HEK293 (cell line): ENCODE measurements around the gene PCNX4.

Source experiments
- HOXD13 ChIP-seq: sonication (generic); formaldehyde crosslinking; IDR thresholded peaks from 2 replicates; pipeline ENCODE4 v1.8.0; 2022; ENCODE audit warnings: missing genetic modification reagents, borderline replicate concordance
- REPIN1 ChIP-seq: fragments of 450-650 bp; formaldehyde crosslinking; IDR thresholded peaks from 2 replicates; pipeline ENCODE4 v1.5.1; 2017; ENCODE audit warnings: missing biosample characterization, missing genetic modification characterization, low read depth
- YY1 ChIP-seq: fragments of 450-650 bp; formaldehyde crosslinking; IDR thresholded peaks from 2 replicates; pipeline ENCODE4 v1.5.1; 2018; ENCODE audit warnings: missing biosample characterization, missing genetic modification characterization
- ZNF132 ChIP-seq: fragments of 450-650 bp; formaldehyde crosslinking; IDR thresholded peaks from 2 replicates; pipeline ENCODE4 v1.5.1; 2017; ENCODE audit warnings: missing biosample characterization, missing genetic modification characterization, borderline replicate concordance
- ZNF174 ChIP-seq: fragments of 450-650 bp; formaldehyde crosslinking; IDR thresholded peaks from 2 replicates; pipeline ENCODE4 v1.5.0; 2017; ENCODE audit warnings: missing biosample characterization, mild to moderate bottlenecking, missing genetic modification characterization
- ZNF266 ChIP-seq: fragments of 450-650 bp; formaldehyde crosslinking; IDR thresholded peaks from 2 replicates; pipeline ENCODE4 v1.5.1; 2016; ENCODE audit warnings: missing biosample characterization, missing genetic modification characterization, low read depth
- ZNF561 ChIP-seq: fragments of 450-650 bp; IDR thresholded peaks from 2 replicates; pipeline ENCODE4 v1.5.1; 2018; ENCODE audit warnings: missing biosample characterization, missing genetic modification characterization, borderline replicate concordance
- TF ChIP-seq, protein P1 (sequence below): fragments of 450-650 bp; formaldehyde crosslinking; IDR thresholded peaks from 2 replicates; pipeline ENCODE4 v1.5.1; 2016; ENCODE audit warnings: missing biosample characterization, missing genetic modification characterization
- TF ChIP-seq, protein P2 (sequence below): fragments of 450-650 bp; IDR thresholded peaks from 2 replicates; pipeline ENCODE4 v1.5.1; 2018; ENCODE audit warnings: missing biosample characterization, mild to moderate bottlenecking, missing genetic modification characterization
- TF ChIP-seq, protein P3 (sequence below): fragments of 450-650 bp; formaldehyde crosslinking; IDR thresholded peaks from 2 replicates; pipeline ENCODE4 v1.5.1; 2016; ENCODE audit warnings: missing biosample characterization, missing genetic modification characterization

DNA sequence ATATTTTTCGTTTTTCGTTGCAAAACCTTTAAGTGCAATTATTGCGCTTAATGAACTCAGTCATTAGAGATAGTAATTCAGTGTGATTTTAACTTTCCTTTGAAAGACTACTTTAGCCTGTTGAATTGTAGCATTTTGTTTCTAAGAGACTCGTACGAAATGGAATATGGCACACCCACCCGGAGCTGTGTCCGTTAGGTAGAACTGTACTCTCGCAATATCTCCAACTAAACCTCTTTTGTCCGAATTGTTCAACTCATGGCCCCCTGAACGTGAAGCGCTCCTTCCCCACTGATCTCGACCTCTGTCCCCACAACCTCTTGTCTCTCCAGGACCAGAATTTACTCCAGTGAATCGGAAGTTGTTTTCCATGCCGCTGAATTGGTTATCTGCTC is 800 bp downstream of the PCNX4 start:
- TF ChIP-seq YY1 (no peak), REPIN1 (tag by site-specific recombination) (no peak), ZNF132 (tag by site-specific recombination) (no peak), ZNF561 (tag by site-specific recombination) (no peak), ZNF174 (tag by site-specific recombination) (no peak), HOXD13 (no peak), ZNF266 (tag by site-specific recombination) (no peak)
- TF ChIP-seq, protein P1, sequence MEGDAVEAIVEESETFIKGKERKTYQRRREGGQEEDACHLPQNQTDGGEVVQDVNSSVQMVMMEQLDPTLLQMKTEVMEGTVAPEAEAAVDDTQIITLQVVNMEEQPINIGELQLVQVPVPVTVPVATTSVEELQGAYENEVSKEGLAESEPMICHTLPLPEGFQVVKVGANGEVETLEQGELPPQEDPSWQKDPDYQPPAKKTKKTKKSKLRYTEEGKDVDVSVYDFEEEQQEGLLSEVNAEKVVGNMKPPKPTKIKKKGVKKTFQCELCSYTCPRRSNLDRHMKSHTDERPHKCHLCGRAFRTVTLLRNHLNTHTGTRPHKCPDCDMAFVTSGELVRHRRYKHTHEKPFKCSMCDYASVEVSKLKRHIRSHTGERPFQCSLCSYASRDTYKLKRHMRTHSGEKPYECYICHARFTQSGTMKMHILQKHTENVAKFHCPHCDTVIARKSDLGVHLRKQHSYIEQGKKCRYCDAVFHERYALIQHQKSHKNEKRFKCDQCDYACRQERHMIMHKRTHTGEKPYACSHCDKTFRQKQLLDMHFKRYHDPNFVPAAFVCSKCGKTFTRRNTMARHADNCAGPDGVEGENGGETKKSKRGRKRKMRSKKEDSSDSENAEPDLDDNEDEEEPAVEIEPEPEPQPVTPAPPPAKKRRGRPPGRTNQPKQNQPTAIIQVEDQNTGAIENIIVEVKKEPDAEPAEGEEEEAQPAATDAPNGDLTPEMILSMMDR (tag by site-specific recombination) = no peak
- TF ChIP-seq, protein P2, sequence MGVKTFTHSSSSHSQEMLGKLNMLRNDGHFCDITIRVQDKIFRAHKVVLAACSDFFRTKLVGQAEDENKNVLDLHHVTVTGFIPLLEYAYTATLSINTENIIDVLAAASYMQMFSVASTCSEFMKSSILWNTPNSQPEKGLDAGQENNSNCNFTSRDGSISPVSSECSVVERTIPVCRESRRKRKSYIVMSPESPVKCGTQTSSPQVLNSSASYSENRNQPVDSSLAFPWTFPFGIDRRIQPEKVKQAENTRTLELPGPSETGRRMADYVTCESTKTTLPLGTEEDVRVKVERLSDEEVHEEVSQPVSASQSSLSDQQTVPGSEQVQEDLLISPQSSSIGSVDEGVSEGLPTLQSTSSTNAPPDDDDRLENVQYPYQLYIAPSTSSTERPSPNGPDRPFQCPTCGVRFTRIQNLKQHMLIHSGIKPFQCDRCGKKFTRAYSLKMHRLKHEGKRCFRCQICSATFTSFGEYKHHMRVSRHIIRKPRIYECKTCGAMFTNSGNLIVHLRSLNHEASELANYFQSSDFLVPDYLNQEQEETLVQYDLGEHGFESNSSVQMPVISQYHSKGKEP (tag by site-specific recombination) = no peak
- TF ChIP-seq, protein P3, sequence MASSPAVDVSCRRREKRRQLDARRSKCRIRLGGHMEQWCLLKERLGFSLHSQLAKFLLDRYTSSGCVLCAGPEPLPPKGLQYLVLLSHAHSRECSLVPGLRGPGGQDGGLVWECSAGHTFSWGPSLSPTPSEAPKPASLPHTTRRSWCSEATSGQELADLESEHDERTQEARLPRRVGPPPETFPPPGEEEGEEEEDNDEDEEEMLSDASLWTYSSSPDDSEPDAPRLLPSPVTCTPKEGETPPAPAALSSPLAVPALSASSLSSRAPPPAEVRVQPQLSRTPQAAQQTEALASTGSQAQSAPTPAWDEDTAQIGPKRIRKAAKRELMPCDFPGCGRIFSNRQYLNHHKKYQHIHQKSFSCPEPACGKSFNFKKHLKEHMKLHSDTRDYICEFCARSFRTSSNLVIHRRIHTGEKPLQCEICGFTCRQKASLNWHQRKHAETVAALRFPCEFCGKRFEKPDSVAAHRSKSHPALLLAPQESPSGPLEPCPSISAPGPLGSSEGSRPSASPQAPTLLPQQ (tag by site-specific recombination) = no peak
